Ascending aorta (tissue), 2 donors: ENCODE measurements around the gene SINHCAF. TPM values are rescaled to one million over a fixed set of nuclear protein-coding genes. Genes with fewer than 3 reads are reported as not detected.
A peak's percentile ranks its signal among the peaks of the same experiment; 100 is the strongest.

ENCODE experiments used
- DNase-seq, 2 donors: peaks; one replicate each; pipeline ENCODE4 v3.0.0-alpha.2; 2019; ENCODE audit warnings: low spot score in 2 of 2
- H3K27ac ChIP-seq, 2 donors: fragments of 200-600 bp; sonication (generic); one replicate each; pipeline ENCODE4 v1.5.1; 2016 to 2017; ENCODE audit warnings: mild to moderate bottlenecking in 1 of 2
- H3K27me3 ChIP-seq: fragments of 200-600 bp; sonication (generic); one replicate; pipeline ENCODE4 v1.5.1; 2017
- H3K36me3 ChIP-seq, 2 donors: fragments of 200-600 bp; sonication (generic); one replicate each; pipeline ENCODE4 v1.5.1; 2016
- H3K4me1 ChIP-seq, 2 donors: fragments of 200-600 bp; sonication (generic); one replicate each; pipeline ENCODE4 v1.5.1; 2016 to 2017; ENCODE audit warnings: mild to moderate bottlenecking in 1 of 2
- H3K4me3 ChIP-seq, 2 donors: fragments of 200-600 bp; sonication (generic); one replicate each; pipeline ENCODE4 v1.5.1; 2016 to 2017; ENCODE audit warnings: mild to moderate bottlenecking in 1 of 2
- H3K9me3 ChIP-seq, 2 donors: fragments of 200-600 bp; sonication (generic); one replicate each; pipeline ENCODE4 v1.5.1; 2016
- CTCF ChIP-seq, 3 experiments: fragments of 200-600 bp in 2 of 3; fragments of 450-650 bp in 1 of 3; sonication (generic) in 2 of 3; IDR thresholded peaks; one replicate each; pipeline ENCODE4 v1.5.1; 2016 to 2019; ENCODE audit warnings: antibody characterized with exemption in 3 of 3, mild to moderate bottlenecking in 1 of 3, moderate library complexity in 1 of 3
- intact Hi-C: fragments of 100-400 bp; cut with DNase I; formaldehyde crosslinking; loops from one replicate; pipeline ENCODE4 v1.15.1; 2023
- total RNA-seq: library from RNA; depleted of rRNA; stranded (reverse); fragments of >200 nt; gene quantifications from one replicate; pipeline ENCODE4 v1.1.0, GENCODE V29; 2016

SINHCAF gene
- total RNA-seq, 1 donor from 2014 or later, result 10.9 TPM

DNA sequence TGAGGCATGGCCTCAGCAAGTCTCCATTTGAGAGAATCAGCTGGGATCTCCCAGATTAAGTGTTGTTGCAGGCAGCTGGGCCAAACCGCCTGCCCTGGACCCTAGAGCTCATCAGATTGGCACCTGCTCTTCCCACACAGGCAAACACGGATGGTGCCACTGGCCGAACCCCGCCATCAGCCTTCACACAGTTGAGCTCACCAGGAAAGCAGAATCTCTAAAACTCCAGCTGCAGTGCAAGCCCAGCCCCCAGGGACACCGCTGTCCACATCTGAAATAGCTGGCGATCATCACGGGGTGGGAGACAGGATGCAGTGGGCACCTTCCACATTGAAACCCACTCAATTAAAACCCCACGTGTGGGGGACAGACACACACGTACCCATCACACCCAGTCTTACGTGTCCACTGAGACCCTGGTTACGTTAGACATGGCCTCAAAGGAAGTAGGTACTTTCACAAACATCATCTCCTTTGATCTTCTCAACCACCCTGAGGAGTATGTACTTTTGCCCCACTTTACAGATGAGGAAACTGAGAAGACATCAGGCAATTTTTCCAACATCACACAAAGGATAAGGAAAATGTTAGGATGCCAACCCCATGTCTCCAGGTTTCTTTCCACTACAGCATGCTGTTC lies 88.8 kb downstream of the SINHCAF start:
- H3K4me3 ChIP-seq, result no peak overlapping the region
- TF ChIP-seq CTCF (IDR thresholded peaks at IDR 0.05), result no peak
- no peak overlapping the region for H3K27ac ChIP-seq
- no peaks in the 10 kb centered on the region for H3K27me3 ChIP-seq
- no peaks in the 10 kb centered on the region for H3K4me1 ChIP-seq
- H3K36me3 ChIP-seq, result no peaks in the 10 kb centered on the region
- intact Hi-C loops, result loop anchor here (10.0 kb wide), 1 partner anchor 392 kb away; no protein-coding TSS in a partner anchor
- no peaks in the 10 kb centered on the region for H3K9me3 ChIP-seq
- no peak for DNase-seq

DNA sequence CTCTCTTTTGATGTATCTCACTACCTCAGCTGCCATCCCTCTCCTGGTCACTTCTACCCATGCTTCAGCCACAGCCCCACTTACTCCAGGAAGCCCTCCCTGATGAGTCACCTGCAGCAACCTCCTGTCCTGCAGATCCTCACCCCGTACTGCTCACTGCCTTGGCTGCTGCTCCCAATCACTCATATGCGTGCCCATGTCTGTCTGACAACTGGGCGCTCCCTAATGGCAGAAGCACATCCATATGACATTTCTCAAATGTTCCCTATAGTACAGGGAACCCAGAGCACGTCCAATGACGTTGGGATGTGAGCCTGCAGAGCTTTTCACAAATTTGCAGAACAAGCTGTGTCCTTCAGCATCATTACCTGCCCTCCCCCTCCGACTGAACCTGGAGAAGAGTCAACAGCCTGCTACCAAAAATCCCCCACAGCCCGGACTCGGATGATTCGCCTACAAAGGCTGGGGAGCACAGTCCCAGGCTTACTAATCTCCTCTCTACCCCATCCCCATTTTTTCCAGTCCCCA lies 90.0 kb downstream of the SINHCAF start:
- intact Hi-C loops, result loop anchor here (10.0 kb wide), 1 partner anchor 391 kb away; no protein-coding TSS in a partner anchor
- Histone ChIP-seq H3K27me3 (no peaks in the 10 kb centered on the region), H3K27ac (no peak overlapping the region), H3K9me3 (no peaks in the 10 kb centered on the region), H3K36me3 (no peaks in the 10 kb centered on the region), H3K4me1 (no peaks in the 10 kb centered on the region), H3K4me3 (no peak overlapping the region)
- no peak for TF ChIP-seq CTCF (IDR thresholded peaks at IDR 0.05)
- DNase-seq, result no peak

DNA sequence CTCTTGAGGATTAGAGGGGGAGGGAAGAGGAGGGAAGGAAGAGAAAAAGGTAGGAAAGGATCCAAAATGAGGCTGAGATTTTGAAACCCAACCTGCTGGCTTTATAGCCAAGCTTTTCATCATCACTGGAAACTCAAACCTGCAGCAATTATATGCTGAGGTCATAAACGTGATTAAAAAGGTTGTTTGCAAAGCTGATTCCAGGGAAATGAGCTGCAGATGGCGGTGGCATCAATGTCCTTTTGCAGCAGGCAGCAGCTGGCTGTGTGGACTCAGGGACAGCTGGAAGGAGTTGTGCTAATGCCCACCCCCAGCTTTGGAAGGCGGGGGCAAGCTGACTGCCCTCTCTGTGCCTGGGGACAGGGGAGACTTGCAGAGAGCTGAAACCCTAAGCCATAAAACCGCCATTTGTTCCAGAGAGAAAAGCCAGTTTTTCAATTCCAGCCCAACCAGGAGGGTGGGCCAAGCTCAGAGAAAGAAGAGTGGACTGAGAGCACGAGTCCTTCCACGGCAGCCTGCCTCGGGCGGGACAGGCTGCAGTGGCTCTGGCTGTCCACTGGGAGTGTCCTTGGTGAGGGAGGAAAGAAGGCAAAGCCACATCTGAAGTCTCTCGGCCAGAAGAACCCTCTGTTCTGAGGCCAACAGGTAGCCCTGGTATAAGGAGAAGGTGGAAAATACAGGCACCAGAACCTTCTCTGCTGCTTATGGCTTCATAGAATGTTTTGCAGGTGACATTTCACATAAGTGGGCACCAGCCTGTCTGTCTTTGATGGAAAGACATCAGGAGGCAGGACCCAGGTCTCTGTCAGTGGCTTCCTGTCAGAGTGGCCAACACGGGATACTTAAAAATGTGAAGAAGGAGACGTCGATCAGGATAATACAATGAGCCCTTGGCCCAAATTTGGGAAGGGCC lies 90.7 kb downstream of the SINHCAF start:
- no peak overlapping the region for H3K27ac ChIP-seq
- intact Hi-C loops, result loop anchor here (10.0 kb wide), 1 partner anchor 390 kb away; no protein-coding TSS in a partner anchor
- no peaks in the 10 kb centered on the region for H3K4me1 ChIP-seq
- H3K27me3 ChIP-seq, result no peaks in the 10 kb centered on the region
- TF ChIP-seq CTCF (IDR thresholded peaks at IDR 0.05), result peak; percentile 14 to 52 (median 43)
- no peaks in the 10 kb centered on the region for H3K9me3 ChIP-seq
- no peak for DNase-seq
- no peak overlapping the region for H3K4me3 ChIP-seq
- H3K36me3 ChIP-seq, result no peaks in the 10 kb centered on the region

- no peak overlapping the region for H3K27ac ChIP-seq
- no peak for DNase-seq
- H3K9me3 ChIP-seq, result no peaks in the 10 kb centered on the region
- intact Hi-C loops, result loop anchor here (10.0 kb wide), 1 partner anchor 389 kb away; no protein-coding TSS in a partner anchor
- TF ChIP-seq CTCF (IDR thresholded peaks at IDR 0.05), result no peak
- no peak overlapping the region for H3K4me3 ChIP-seq
- no peaks in the 10 kb centered on the region for H3K36me3 ChIP-seq
- no peaks in the 10 kb centered on the region for H3K4me1 ChIP-seq
- no peaks in the 10 kb centered on the region for H3K27me3 ChIP-seq
Observed at GRCh38 chr12:31234053-31234840, 91.7 kb downstream of the SINHCAF start.

- Histone ChIP-seq H3K27ac (no peak overlapping the region), H3K9me3 (no peaks in the 10 kb centered on the region), H3K4me1 (no peaks in the 10 kb centered on the region), H3K4me3 (no peak overlapping the region), H3K27me3 (no peaks in the 10 kb centered on the region), H3K36me3 (no peaks in the 10 kb centered on the region)
- intact Hi-C loops, result loop anchor here (10.0 kb wide), 1 partner anchor 388 kb away; no protein-coding TSS in a partner anchor
- TF ChIP-seq CTCF (IDR thresholded peaks at IDR 0.05), result no peak
- DNase-seq, result no peak
Observed at GRCh38 chr12:31233061-31233730, 92.8 kb downstream of the SINHCAF start.
